NAMALWA (cell line): ENCODE measurements around the gene BMI1.

ENCODE experiments used
- DNase-seq: peaks from one replicate; pipeline ENCODE4 v3.0.0-alpha.2; 2015; ENCODE audit warnings: low spot score

BMI1 gene

GRCh38 chr10:22319980-22320558 is 830 bp upstream of the BMI1 start:
- peak; percentile 56 for DNase-seq

GRCh38 chr10:22321156-22321923 is 441 bp downstream of the BMI1 start:
- peak; percentile 77 for DNase-seq

DNA sequence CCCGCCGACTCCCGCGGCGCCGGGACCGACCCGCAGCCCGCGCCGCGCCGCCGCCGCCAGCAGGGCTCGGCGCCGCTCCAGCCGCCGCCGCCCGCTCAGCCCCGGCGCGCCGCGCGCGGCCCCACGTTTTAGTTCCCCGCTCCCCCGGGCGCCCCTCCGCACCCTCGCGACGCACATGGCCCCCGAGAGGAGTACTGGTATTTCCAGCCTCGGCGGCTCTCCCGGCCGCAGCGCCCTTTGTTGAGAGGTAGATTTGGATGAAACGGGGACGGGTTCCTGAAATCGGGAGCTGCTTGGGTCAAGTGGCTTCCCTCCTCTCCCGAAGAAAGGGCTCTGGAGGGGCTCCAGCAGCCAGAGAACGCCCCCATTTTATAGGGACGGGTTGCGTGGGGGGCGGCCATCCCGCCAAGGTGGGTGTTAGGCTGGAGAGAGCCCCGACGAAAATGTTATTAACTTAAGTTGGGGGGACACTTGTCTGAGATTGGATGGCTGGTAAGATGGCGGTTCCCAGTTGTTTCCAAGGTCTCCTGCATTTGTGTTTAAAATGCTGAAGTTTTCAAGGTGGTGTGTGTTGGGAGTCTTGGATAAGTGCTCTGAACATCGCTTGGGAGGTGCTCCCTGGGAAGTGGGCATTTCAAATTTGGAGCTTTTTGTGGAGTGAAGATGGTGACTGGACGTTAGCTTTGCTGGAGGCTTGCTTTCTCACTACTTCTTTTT is 1.2 kb downstream of the BMI1 start:
- DNase-seq, result peak; percentile 46

GRCh38 chr10:22322641-22323160 is 1.8 kb downstream of the BMI1 start:
- no peak for DNase-seq

DNA sequence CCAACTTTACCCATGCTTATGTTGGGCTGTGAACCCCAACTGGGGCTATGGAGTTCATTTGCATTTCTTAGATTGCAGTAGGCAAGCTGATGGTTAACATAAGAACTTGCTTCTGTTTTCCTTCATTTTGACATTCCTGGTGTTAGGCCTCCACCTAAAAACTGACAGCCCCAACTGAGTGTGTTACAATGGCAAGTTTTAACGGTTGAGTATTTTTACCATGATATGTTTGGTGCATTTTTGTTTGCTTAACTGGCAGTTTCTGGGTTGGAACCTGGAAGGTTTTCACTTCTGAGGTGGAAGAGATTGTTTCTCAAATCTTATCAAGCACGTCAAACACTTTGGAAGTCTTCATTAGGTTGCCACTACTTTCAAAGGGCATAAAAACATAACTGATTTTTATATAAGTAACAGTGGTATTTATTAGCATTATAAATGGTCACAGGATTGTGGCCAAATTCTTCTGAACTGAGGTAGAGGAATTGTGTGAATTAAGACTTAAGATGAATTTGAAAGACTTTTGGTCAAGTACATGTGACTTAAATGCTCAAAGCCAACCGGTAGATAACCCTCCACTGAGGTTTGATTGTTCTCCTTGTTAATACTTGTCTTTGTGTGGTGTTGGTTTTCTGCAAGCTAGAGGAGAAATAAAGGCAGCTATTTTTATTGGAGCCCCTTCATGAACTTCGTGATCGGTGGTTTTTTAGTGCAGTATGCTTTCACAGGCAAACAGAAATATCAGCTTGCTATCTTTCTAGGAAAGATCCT is 2.8 kb downstream of the BMI1 start:
- DNase-seq, result no peak

- DNase-seq, result peak; percentile 25
Measured at GRCh38 chr10:22324413-22324812, 3.5 kb downstream of the BMI1 start.

DNA sequence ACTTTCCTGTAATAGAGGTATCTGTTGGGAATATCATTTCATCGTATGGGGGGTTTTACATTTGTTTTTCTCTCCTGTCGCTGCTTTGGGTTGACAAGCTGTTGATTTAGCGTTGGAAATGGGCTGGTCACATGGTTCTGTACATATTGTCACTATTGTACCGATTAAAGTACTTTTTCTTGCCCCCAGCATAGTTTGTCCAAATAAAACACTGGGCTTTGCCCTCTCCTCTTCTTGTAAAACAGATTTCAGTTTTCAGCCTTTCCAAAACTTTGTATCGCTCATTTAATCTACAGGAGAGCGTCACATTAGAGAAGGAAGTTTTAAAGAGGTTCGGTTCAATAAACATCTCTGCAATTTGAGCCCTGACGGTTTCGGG is 4.0 kb downstream of the BMI1 start:
- DNase-seq, result no peak

DNA sequence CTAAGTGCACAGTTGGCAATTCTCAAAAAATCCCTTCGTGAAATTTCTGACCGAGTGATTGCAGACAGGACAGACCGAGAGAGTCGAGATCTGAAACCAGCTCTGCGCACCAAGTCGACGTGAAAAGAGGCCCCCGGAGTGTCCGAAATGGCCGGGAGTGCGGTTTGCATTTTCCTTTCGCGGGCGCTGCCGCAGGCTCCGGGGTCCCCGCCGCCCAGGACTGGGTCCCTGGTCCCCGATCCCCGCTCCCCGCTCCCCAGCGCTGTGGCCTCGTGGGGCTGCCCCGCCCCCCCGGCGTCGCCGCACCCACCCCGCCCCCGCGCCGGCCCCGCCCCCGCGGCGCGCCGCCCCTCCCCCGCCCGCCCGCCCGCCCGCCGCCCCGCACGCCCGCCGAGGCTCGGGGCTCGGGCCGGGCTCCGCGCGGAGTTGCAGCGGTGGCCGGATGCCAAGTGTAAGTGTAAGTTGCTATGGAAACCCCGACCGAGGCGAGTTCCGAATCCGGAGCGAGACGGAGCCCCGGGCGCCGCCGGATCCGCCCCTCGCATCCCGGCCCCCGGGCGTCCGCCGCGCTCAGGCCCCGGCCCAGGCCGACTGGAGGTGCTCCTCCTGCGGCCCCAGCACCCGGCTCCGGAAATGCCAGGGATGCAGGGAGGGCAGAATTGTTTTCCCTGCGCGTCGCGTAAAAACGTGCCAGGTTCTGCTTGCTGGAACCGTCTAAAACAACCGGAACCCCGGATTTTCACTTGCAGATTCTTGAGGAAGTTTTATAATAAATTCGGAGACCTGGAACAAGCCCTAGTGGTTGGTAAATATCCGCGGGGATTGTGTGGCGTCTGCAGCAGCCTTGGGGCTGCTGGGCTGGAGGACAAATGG is 4.6 kb downstream of the BMI1 start:
- DNase-seq, result peak; percentile 67

DNA sequence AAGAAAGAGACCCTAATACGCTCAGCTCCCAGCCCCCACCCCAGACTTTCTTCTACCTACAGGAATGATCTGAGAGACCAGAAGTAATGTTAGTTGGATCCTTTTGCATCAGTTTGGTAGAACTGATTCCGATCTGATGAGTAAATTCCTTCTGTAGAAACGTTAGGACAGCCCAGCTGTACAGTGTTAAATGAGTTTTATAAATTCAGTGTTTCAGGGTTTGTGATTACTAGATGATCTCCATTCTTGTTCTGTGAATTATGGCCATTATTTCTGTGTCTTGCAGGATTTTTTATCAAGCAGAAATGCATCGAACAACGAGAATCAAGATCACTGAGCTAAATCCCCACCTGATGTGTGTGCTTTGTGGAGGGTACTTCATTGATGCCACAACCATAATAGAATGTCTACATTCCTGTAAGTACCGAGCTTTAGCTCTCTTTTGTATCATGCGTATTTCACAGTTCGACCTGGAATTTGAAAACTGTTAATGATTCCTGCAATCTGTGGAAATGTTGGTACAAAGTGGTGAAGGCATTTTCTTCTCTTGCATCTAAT is 5.3 kb downstream of the BMI1 start:
- DNase-seq, result no peak

- DNase-seq, result no peak
Measured at GRCh38 chr10:22329150-22329549, 8.3 kb downstream of the BMI1 start.

GRCh38 chr10:22332116-22332692 is 11.3 kb downstream of the BMI1 start:
- DNase-seq, result no peak

DNA sequence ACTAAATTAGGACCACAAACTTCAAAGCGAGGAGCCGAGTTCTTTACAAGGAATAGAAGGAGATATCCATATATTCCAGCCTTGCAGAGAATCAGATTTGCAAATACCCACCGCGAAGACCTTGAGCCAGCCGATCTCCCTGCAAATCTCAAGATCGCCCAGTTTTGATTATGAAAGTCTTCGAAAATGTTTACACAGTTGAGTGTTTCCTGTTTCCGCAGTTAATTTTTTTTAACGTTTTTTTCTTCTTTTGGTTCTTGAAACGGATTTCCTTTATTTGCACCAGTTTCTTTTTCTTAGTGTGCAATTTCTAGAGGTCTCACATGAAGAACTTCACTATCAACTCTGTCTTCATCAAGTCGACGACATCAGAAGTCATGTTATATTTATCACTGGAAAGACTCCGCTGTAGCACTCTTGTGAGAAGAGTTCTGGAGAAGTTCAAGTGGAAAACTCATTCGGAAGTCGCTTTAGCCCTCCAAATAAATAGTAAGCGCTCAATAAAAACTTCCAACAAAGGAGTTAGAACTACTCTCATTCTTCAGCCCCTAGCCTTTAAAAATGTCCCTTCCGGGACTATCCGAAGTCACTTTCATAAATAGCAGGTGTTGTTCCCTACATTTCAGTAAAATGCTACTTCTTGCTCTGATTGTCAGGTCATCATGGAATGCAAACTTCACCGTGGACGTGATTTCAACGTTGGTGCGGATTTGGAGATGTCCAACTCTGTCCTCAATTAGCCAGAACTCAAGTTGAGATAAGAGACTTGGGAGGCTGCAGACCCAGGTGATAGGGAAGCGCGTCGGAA is 12.5 kb downstream of the BMI1 start:
- DNase-seq, result peak; percentile 46

DNA sequence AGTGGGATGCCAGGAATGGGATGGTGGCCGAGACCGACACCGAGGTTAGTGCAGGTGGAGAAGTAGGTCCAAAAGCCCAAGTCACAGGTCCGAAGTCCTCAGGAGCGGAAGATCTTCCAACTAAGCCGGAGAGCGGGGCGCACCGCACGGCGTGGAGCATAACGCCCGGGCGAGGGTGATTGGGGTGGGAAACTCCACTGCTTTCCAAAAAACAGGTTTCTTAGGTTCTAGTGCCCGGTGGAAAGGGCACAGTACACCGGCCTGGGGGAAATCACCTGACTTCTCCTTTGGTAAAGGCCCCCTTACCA is 13.0 kb downstream of the BMI1 start:
- no peak for DNase-seq

DNA sequence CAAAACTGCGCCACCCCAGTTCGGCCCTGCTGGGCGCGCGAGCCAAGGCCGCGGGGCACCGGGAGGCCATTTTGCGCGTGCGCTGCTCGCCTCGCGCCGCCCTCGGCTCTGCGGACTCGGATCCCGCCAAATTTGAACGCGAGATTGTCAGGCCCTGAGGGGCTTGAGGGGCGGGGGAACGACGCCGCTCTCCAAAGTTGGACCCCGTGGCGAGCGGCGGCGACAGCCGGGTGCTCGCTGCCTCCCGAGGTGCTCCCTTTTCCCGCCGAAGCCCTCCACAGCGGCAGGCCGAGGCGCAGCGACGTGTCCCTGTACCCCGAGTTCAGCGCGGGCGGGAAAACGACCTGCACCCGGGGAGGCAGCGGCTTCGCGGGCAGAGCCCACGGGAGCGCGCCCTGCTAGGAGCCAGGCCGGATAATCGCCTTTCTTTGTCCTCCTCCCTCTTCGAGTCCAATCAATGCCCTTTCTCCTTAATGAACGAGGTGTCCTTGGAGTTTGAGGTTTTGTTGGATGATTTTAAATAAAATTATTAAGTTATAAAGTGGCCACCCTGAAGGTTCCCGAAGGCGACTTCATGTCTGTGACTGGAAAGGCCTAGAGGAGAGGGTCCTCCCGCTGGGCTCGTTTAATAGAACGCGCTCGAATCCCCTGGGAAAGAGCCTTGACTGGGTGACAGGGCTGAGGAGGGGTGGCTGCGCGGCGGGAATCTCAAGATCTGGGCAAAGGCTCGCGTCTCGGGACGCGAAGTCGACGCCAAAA is 13.7 kb downstream of the BMI1 start:
- DNase-seq, result no peak

DNA sequence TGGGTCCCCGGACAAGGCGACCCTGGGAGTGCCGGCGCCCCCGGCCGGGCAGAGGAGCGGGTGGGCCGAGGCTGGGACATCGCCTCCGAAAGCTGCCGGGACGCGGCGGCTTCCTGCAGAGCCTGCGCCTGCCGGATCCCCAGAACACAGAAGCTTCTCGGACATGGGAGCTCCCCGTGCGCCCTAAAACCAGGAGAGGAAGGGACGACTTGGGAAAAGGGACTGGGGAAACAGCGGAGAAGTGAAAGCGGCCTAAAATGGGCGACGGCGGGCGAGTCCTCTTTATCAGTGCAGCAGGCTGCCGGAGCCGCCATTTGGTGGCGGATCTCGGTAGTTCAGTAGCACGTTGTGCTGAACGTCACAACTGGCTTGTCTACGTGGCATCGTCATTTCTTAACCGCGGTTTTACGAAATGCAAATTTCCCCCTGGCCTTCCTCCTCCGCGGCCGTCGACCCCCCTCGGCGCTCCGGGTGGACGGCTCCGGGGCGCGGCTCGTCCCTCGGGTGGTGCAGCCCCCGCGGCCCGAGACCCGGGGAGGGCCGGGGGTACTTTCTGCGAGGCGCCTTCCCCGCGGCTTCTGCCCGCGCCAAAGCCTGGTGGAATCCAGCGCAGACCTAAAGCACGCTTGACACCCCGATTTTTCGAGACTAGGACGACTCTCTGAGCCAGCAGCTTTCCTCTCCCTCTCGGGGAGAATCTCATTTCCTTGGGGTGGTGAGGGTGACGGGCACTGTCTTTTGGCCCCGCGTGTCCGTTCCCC is 14.5 kb downstream of the BMI1 start:
- no peak for DNase-seq

GRCh38 chr10:22338185-22338900 is 17.4 kb downstream of the BMI1 start:
- peak; percentile 30 for DNase-seq

DNA sequence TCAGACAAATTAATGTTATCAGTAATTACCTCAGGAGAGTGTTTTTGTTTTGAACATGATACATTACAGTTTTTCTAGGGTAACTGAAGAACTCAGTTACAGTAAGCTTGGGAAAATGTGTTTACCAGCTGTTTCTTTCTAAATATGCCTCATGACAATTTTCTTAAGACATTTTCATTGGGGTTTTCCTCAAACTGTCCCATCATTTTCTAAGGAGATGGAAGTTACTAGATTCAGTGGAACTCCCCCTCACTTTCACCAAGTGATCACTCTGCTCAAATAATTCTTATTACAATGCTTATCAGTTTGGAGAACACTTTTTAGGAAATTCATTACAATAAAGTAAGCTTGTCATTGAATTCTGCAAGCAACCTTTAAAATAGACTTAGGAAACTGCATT is 18.0 kb downstream of the BMI1 start:
- no peak for DNase-seq
